GM21515 (cell line): ENCODE data around the gene KMT5C.
A peak's percentile ranks its signal among the peaks of the same experiment; 100 is the strongest.

Experiments
- ATAC-seq: cut with Tn5 transposase; IDR thresholded peaks from one replicate; pipeline ENCODE4 v1.9.1; 2021; ENCODE audit not compliant: unreplicated experiment

KMT5C gene

GRCh38 chr19:55339105-55339888 lies at the start of gene KMT5C:
Gene KMT5C, plus strand, starts transcription at chr19:55339876. Its CDS starts 2,061 bp downstream, at chr19:55341937.
- peak; percentile 83 for ATAC-seq

- no peak for ATAC-seq
Measured at GRCh38 chr19:55297267-55297666, 42.4 kb upstream of the KMT5C start.

DNA sequence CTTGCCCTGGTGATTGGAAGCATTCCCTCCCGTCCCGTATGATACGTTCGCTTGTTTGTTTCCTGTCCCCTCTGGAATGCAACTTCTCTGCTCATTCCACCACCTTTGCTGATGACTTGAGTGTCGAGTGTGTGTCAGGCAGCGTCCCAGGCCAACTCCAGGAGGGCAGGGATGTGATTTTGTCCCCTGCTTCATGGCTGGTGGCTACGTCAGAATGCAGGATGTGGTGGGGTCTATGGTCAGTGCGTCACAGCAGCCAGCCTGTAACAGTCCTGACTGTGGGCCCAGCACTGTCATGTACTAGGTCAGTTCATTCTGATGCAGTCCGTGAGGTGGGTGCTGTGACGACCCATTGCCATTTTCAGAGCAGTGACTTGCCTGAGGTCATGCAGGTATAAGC lies 39.7 kb upstream of the KMT5C start:
- ATAC-seq, result no peak

- no peak for ATAC-seq
Measured at GRCh38 chr19:55300886-55301458, 38.7 kb upstream of the KMT5C start.

DNA sequence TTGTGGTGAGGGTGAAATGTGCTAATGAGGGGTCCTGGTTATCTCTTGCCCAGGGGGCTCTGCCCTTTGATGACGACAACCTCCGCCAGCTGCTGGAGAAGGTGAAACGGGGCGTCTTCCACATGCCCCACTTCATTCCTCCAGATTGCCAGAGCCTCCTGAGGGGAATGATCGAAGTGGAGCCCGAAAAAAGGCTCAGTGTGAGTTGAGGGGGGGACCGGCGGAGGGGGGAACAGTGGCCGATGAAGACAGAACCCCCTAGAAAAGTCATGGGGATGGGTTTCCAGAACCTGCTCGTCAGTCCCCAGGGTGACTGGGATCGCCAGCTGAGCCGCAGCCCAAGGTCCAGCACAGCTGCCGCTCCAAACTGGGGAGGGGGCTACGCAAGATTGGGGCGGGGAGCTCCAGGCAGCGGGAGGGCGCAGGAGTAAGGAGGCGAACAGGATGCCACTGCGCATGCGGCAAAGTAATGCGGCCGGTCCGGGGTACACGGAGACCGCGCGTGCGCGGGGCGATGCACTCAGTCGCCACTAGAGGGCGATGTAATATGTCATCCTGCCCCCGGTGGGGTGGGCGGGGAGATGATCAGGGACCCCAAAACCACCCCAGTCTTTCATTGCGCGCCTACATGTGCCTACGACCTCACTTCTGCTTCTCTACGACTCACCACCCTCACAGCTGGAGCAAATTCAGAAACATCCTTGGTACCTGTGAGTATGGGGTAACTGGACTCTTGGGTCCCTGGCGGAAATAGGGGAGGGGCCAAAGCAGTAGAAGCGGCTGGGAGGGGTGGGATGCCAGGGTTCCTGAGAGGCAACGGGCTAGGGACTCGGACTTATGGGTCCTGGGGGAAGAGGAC lies 38.0 kb upstream of the KMT5C start:
- ATAC-seq, result peak; percentile 74

GRCh38 chr19:55302318-55302703 lies 37.4 kb upstream of the KMT5C start:
- no peak for ATAC-seq

- ATAC-seq, result no peak
Measured at GRCh38 chr19:55303477-55303876, 36.2 kb upstream of the KMT5C start.

GRCh38 chr19:55304279-55304978 lies 35.2 kb upstream of the KMT5C start:
- no peak for ATAC-seq

- ATAC-seq, result no peak
Measured at GRCh38 chr19:55304980-55305379, 34.7 kb upstream of the KMT5C start.

GRCh38 chr19:55305491-55305890 lies 34.2 kb upstream of the KMT5C start:
- ATAC-seq, result no peak

DNA sequence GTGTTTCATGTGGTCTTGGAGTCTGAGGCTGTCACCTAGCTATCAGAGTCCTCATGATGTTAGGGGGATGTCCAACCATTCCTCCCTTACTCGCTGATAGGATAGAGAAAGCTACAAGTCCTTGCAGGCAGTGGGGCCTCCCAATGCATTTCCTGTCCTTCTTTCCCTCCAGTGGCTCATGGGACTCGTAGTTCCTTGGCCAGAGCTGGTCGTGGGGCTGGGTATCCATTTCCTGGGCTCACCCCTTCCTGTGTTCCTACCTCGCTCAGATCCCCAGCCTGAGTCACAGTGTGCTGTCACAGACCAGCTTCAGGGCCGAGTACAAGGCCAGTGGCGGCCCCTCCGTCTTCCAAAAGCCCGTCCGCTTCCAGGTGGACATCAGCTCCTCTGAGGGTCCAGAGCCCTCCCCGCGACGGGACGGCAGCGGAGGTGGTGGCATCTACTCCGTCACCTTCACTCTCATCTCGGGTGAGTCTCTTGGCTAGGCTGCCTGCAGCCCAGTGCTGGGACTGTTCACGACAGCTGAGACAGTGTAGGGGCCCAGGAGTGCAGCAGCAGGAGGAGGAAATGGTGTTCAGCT lies 33.6 kb upstream of the KMT5C start:
- no peak for ATAC-seq

DNA sequence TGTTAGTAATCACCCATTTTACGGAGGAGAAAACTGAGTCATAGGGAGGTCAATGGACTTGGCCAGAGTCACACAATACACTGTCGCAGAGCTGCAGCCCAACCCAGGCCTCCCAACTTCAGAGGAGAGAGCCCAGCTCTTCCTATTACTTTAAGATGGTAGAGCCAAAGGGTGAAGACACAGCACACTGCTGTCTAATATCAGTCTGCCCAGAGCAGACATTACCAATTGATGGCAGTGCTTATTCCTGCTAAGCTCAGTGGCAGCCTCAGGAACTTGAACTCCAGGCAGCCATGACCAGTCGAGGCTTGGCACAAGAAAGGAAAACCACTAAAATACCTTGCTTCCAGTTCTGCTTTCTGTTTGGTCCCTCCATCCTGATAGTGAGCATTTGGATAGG lies 33.0 kb upstream of the KMT5C start:
- ATAC-seq, result no peak

GRCh38 chr19:55308281-55308680 lies 31.4 kb upstream of the KMT5C start:
- ATAC-seq, result no peak

DNA sequence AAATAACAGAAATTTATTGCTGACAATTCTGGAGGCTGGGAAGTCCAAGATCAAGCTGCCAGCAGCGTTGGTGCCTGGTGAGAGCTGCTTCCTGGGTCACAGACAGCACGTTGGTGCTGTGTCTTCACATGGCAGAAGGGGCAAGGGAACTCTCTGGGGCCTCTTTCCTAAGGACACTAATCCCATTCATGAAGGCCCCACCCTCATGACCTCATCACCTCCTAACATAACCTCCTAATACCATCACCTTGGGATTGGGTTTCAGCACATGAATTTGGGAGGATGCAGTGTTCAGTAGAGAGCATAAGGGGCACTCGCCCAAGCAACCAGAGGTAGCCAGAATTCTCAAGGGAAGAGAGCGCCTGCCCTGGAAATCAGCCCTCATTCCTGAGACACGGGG lies 30.2 kb upstream of the KMT5C start:
- no peak for ATAC-seq

DNA sequence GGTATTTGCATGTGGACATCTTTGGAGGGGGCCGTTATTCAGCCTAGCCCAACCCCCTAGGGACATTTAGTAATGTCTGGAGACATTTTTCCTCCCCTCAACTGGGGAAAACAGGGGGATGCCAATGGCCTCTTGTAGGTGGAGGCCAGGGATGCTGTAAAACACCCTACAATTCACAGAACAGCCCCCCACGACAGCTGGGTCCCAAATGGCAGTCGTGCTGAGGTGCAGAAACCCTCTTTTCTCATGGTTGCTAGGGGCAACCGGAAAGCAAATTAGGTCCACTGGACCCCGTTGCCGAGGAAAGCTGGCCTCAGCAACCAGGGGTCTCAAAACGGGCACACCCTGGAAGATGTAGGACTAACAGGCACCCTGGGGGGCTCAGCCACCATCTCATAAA lies 29.2 kb upstream of the KMT5C start:
- ATAC-seq, result no peak

DNA sequence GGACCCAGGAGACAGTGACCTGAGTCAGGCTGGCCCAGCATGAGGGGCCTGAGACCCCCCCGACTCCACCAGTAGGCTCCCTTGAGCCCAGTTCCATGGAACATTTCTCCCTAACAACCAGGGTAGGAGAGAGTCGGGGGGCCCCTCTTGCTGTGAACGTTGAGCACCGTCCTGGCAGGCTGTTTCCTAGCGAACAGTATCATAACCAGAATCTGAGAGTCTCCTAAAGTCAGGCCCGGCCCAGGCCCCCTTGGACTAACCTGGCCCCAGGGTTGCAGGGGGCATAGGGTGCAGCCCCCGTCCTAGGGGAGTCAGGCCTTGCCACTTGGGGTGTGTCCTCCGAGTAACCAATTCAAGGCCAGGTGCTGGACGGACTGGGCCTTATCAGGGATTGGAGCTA lies 28.3 kb upstream of the KMT5C start:
- no peak for ATAC-seq

DNA sequence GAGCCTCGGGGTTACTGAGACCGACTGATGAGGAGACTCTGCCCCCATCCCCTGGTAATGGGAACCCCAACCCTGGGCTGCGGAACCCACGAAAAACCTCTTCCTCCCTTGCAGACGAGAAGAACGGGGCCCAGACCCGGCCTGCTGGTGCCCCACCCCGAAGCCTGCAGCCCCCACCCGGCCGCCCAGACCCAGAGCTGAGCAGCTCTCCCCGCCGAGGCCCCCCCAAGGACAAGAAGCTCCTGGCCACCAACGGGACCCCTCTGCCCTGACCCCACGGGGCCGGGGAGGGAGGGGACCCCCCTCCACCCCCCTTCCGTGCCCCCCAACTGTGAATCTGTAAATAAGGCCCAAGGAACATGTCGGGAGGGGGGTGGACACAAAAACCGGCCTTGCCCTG lies 27.9 kb upstream of the KMT5C start:
- ATAC-seq, result no peak

DNA sequence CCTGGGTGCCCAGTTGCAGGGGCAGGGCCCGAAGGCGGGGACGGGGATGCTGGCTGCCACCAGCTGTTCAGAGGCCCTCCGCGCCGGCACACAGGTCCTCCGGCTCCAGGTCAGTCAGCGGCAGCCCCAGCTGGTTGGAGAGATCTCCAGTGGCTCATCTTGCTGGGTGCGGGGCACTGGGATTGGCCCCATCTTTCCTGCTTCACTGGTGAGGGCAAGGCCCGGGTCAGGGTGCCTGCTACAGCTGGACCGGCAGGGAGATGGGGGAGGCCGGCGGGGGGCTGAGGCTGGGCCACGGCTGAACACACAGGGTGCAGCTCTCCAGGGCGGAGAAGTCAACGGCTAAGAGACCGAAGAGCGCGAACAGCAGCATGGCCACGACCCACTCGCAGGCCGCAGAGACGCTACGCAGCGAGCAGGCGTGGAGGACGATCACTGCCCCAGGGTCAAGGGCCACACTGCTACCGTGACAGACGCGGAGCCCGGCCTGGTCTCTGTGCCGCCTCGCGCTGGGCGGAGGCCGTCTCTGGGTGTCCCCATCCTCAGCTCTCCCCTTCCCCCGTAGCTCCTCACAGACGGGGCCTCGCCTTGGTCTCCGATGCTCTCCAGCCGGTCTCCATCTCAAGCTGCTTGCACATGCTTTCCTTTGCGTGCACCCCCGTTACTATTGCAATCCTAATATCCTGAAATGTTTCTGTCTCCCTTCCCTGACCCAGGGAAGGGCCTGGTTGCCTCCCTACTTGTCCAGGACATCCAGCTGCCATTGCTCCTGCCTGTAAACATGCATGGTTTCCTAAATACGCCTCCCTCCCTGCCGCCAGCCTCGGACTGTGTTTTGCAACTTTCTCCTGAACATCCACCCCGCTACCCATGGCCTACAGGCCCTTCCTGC lies 26.8 kb upstream of the KMT5C start:
- no peak for ATAC-seq

DNA sequence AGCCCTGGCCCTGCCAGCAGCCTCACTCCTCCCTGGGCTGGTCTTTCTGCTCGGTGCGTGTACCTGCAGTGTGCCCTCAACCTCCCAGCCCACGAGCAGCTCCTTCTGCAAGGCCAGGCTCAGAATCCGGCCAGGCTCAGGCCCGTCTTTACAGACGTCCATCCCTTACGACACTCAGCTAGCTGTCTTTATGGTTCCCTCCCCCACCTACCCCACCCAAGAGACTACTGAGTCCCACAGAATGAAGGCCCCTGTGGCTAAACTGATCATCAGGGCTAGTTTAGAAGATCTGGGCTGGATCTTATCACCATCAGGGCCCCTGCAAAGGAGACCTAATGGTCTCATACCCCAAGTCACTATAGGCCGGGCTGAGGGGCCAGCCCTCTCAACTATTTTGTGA lies 25.3 kb upstream of the KMT5C start:
- no peak for ATAC-seq

GRCh38 chr19:55315956-55316525 lies 23.6 kb upstream of the KMT5C start:
- no peak for ATAC-seq
